ENCODE data around the gene KRT34. TPM values are rescaled to one million over a fixed set of nuclear protein-coding genes. Genes with fewer than 3 reads are reported as not detected.

Gene KRT34
- total and polyA plus RNA-seq, 8 donors: not detected

DNA sequence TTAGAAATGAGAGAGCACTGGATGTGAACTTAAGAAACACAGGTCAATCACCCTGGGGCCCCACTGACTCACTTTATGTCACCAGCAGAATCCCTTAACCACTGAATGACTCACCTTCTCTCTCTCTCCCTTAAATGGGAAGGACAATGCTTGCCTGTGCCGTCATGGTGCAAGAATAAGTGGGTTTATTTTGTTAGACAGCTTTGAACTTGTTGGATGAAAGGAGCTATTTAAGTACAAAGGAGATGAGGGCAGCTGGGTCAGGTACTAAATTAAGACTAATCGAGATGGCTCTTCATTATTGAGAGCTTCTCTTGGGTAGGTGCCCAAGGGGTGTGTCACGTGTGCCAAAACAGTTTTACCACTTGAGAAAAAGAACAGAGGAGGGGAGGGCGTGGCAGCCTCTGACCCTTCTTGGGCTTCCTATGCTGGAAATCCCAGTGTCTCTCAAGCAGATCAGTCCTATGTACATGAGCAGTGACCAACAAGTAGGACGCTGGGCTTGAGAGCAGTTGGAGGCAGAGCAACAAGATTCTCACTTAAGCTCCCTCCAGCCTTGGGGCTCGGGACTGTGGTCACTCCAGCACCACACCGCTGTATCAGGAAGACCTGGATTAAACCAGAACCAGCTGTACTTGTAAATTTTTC is 22.0 kb upstream of the KRT34 start:
- Histone ChIP-seq H3K4me3 (no peak overlapping the region), H3K27ac (no peak overlapping the region), H3K4me1 (no peaks in the 10 kb centered on the region), H3K27me3 (no peaks in the 10 kb centered on the region), H3K9me3 (no peaks in the 10 kb centered on the region), H3K36me3 (no peaks in the 10 kb centered on the region)
- intact Hi-C loops (cut with DNase I): no loop called here
- WGBS, 2 donors: 50 to 54% methylated on average over 7 of the region's 7 CpGs
- TF ChIP-seq, protein P1, sequence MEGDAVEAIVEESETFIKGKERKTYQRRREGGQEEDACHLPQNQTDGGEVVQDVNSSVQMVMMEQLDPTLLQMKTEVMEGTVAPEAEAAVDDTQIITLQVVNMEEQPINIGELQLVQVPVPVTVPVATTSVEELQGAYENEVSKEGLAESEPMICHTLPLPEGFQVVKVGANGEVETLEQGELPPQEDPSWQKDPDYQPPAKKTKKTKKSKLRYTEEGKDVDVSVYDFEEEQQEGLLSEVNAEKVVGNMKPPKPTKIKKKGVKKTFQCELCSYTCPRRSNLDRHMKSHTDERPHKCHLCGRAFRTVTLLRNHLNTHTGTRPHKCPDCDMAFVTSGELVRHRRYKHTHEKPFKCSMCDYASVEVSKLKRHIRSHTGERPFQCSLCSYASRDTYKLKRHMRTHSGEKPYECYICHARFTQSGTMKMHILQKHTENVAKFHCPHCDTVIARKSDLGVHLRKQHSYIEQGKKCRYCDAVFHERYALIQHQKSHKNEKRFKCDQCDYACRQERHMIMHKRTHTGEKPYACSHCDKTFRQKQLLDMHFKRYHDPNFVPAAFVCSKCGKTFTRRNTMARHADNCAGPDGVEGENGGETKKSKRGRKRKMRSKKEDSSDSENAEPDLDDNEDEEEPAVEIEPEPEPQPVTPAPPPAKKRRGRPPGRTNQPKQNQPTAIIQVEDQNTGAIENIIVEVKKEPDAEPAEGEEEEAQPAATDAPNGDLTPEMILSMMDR (IDR thresholded peaks at IDR 0.05): no peak
- FAIRE-seq (no peak), ATAC-seq (peak in 2 of 4 donors; percentile 24 to 44), DNase-seq (no peak)

DNA sequence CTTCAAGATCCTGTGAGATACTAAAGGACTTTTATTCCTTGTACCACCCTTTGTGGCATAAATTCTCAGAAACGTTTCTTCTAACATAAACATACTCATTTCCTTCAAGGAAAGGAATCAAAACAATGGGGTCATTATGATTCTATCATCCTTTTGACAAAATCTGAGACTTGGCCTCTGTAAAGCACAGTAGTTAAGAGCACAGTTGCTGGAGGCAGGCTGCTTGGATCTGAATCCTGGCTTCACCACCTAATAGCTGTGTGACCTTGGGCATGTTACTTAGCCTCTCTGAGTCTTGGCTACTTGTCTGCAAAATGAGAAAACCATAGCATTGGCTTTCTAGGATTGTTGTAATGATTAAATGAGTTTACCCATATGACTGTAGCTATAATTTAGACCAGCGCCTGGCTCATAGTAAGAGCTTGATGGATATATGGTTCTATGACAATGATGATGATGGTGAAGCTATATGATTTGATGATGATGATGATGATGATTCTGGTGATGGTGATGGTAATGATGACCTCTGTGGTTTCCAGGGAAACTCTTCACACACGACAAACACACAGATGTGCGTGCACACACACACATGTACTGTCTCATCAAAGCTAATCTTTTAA is 21.4 kb upstream of the KRT34 start:
- no peaks in the 10 kb centered on the region for H3K27me3 ChIP-seq
- TF ChIP-seq, protein P1 (IDR thresholded peaks at IDR 0.05): no peak
- H3K4me3 ChIP-seq: no peak overlapping the region
- intact Hi-C loops (cut with DNase I): no loop called here
- FAIRE-seq: no peak
- DNase-seq: no peak
- no peaks in the 10 kb centered on the region for H3K9me3 ChIP-seq
- no peaks in the 10 kb centered on the region for H3K36me3 ChIP-seq
- ATAC-seq: no peak
- 59 to 64% methylated on average over 4 of the region's 4 CpGs for WGBS, 2 donors
- no peak overlapping the region for H3K27ac ChIP-seq
- no peaks in the 10 kb centered on the region for H3K4me1 ChIP-seq

DNA sequence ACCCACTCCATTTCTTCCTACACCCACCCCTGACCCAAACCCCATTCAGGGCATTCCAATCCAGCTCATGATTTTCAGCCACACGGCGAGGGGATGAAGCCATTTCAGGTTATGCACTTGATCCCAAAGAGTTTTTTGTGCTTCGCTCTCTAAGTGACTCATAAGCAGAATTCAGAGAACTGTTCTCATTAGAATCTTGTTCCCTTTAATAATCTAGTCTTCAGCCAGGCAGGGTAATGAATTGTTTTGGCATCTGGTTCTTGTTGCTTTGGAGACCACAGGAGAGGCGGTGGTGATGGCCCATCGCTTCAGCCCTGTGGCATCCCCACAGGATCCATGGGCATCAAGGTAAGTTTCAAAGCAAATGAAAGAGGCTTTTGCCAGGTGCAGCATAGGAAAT is 20.1 kb upstream of the KRT34 start:
- Histone ChIP-seq H3K9me3 (no peaks in the 10 kb centered on the region), H3K4me1 (no peaks in the 10 kb centered on the region), H3K27ac (no peak overlapping the region), H3K36me3 (no peaks in the 10 kb centered on the region), H3K4me3 (no peak overlapping the region), H3K27me3 (no peaks in the 10 kb centered on the region)
- WGBS, 2 donors: 78 to 91% methylated on average over 5 of the region's 5 CpGs
- TF ChIP-seq, protein P1 (IDR thresholded peaks at IDR 0.05): no peak
- FAIRE-seq: no peak
- DNase-seq: no peak
- ATAC-seq: no peak
- intact Hi-C loops (cut with DNase I): no loop called here

DNA sequence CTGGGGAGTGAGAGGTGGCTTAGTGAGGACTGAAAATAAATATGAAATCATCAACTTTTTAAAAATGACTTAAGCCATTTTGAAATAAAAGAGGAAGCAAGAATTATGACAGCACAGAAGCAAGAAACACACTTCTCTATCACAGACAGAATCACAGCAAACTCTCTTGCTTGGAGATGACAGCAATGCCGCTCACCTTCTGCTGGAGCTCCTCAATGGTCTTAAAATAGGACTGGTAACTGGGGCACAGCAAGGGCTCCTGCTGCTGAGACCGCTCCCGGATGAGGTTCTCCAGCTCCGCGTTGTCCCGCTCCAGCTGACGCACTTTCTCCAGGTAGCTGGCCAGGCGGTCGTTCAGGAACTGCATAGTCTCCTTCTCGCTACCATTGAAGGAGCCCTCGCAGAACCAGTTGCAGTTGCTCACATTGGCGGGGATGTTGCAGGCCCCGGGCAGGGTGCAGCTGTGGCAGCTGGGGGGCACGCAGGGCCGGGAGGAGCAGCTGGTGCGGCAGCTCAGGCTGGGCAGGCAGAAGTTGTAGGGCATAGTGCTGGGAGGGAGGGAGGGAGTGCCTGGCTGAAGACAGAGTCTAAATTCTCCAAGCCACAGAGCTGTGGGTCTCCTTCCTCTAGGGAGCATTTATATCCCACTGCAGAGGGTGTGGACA is 15.0 kb upstream of the KRT34 start, which contains the start of gene KRT31:
KRT31 (minus strand) TSS at position 613 of the 665 bp plus-strand sequence; CDS start at position 544, 69 bp downstream.
- Histone ChIP-seq H3K4me1 (no peaks in the 10 kb centered on the region), H3K27me3 (no peaks in the 10 kb centered on the region), H3K36me3 (no peaks in the 10 kb centered on the region), H3K4me3 (no peak within 1 kb of the TSS), H3K27ac (no peak within 1 kb of the TSS), H3K9me3 (no peaks in the 10 kb centered on the region)
- DNase-seq (no peak), FAIRE-seq (no peak), ATAC-seq (no peak)
- TF ChIP-seq, protein P1 (IDR thresholded peaks at IDR 0.05): no peak
- 74 to 76% methylated on average over 16 of the region's 16 CpGs for WGBS, 2 donors
- intact Hi-C loops (cut with DNase I): no loop called here
